Forelimb muscle (tissue), 1 donor: ENCODE measurements around the gene DOK5. TPM values are rescaled to one million over a fixed set of nuclear protein-coding genes. Genes with fewer than 3 reads are reported as not detected.
"Not testable (repeated sequence)": the region's sequence is repeated elsewhere in the genome, so short reads cannot be mapped to it uniquely, and the experiment has no call there.

Experiments used
- DNase-seq: peaks from one replicate; pipeline ENCODE4 v3.0.0-alpha.2; 2013; ENCODE audit warnings: low read depth
- polyA plus RNA-seq: library from polyadenylated mRNA; unstranded; fragments of 120-200 nt; gene quantifications from one replicate; pipeline ENCODE4 v1.2.1, GENCODE V29; 2013; ENCODE audit not compliant: insufficient read length

The DOK5 gene
- polyA plus RNA-seq, 1 donor, result 29.0 TPM

DNA sequence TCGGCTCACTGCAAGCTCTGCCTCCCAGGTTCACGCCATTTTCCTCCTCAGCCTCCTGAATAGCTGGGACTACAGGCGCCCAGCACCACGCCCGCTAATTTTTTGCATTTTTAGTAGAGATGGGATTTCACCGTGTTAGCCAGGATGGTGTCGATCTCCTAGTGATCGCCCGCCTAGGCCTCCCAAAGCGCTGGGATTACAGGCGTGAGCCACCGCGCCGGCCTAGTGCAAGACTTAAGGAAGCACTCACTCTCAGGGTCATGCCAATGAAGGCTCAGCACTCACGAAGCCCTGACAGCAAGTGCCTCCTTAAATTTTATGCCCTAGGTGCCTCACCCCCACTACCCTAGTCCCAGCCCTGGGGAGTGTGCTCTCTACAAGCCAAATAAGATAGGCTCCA, 4.7 kb upstream of the DOK5 start:
- DNase-seq, result no peak

DNA sequence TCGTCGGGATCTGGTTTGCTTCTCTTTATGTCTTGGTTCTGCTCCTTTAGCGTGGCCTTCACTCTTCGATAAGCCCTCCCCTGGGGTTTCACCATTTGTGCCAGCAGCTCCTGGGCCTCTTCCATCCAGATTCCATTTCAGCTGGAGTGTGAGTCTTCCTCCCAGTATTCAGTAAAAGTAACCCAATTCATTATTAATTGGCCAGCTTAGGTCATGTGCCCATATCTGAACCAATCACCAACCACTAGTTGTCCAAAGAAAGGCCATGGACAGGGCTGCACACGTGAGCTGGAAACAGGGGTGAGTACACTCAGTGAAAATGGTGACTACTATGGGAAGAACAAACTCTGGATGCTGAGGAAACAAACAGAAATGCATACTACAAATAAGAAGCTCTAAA, 2.8 kb upstream of the DOK5 start:
- no peak for DNase-seq

DNA sequence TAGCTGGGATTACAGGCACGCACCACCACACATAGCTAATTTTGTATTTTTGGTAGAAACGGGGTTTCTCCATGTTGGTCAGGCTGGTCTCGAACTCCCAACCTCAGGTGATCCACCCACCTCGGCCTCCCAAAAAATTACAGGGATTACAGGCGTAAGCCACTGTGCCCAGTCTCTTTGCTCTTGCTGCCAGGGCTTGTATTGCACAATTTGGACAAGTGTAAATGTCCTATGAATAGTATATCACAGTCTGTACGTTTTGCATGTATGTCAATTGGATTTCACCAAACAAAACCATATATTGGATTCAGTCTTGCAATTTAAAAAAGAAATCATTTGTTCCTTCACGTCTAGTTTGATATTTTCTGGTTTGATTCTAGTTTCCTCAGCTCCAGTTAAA, 2.1 kb upstream of the DOK5 start:
- DNase-seq, result no peak

DNA sequence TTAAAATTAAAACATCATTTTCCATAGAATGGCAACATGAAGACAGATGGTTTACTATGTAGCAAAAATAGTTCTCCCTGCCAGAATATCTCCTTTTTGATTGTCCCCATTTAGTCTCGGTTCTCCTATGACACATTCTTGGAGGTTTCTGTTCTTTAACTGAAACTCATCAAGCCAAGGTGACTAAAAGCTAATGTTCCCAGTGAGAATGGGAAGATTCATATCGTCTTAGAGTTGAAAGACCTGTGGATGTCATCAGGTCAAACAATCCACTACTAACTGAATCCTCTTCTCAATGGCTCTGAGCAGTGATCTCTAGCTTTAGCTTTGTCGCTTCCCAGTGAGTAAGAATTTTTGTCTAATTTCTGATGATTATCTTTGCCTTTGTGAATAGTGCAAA, 1.3 kb upstream of the DOK5 start:
- no peak for DNase-seq

DNA sequence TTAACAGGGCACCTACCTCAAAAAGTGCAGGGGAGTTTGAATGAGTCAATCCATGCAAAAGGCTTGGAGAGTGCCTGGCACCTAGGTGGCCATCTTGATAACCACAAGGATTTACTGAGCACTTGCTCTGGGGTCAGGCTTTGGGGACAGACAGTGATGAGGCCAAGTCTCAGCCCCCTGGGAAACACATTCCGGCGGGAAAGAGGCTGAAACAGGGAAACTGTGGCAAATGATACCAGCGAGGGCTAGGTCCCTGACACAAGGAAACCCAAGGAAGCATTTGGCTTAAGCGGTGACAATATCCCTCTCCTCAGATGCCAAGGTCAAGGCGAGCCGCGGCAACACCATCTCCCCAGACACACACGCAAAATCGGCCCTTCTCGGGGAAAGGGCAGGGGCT, 527 bp upstream of the DOK5 start:
- no peak for DNase-seq

DNA sequence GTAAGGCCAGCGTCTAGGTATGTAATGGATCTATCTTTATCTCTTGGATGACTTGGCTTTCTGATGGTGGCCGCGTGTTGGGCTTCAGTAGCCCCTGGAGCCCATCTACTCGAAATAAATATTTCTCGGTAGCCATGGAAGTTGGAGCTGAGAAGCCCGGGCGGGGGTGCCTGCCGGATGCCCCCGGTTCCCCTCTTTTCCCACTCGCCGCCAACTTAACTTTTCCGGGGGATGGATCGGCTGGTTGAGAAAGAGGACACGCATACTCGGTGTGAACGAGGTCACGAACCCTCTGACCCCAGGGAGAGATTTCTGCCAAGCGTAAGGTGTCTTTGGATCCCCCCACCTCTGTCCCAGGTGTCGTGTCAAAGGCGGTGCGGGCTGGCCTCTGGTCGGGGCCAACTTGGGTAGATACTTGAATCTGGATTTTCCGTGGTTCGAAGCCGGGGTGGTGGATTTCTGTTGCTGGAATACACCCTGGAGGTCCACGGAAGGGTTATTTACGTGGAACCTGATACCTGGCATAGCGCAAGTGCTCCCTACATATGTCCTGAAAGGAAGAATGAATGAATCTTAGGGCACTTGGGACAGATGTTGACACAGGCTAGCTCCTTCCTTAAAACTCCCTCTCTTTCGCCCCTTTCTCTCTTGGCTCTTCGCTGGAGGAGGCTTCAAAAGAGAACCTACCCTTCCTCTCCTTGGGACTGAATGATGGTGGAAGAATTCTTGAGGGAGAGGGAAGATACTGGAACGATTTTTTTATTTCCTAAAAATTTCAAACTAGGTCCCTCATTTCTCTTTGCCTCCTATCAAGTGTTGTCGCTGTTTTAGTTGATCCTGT, 996 bp downstream of the DOK5 start:
- no peak for DNase-seq

DNA sequence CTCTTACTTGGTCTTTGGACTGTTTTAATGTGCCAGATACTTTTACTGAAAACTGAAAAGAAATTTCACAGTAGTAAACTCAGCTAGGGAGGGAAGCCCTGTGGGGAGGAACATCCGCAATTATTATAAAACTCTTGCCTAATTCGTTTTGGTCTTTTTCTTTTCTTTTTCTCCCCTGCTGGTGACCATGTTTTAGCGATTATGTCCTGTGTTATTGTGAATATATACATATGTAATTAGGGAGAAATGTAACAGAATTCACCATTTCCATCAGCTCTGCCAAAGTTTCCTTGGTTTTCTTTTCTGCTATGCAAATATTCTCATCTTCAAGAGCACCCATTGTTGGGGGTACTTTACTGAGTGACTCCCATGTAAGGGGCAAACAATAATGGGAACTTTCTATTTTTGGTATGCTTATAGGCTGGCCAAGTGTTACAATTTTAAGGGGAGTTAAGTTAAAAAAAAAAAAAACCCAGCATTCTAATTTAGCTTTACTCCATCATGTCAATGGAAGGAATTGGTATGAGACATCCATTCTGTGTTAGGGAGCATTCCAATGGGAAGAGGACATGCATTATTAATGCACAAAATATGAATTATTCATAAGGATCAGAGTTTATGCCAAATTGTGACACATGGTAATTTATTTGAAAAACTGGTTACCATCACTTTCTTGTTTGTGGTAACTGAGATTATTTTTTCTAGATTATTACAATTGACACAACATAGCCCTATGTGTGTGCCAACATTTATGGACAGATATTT, 2.0 kb downstream of the DOK5 start:
- no peak for DNase-seq

DNA sequence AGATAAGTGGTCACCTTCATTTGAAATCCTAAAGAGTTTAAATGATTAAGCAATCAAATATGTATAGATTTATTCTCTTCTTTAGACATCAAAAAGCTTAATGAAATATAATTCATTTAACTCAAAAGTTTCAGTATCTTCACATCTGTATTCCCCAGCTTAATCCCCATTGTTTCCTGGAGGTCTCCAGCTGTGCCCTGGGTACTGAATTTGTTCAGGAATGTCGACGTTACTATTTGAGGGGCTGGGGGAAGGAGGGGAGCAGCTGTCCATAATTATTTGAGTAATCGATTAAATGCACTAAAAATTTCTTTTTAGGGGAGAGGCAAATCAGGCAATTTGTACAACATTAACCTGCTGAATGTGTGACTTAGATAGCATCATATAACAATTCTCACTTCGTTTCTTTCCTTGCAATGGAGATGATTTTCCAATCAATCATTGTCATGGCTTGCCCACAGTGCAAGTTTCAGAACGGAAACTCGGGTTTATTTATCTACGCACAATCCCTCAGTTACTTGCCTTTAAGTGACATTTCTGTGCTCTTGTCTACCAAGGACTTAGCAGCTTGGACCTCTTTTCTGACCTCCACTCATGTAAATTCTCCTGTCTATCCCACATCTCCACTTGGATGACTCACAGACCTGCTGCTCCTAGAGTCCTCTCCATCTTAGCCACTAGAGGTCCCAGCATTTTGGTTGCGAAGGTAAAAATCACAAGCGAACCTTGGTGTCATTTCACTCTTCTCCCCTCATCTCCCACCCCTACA, 3.9 kb downstream of the DOK5 start:
- no peak for DNase-seq

DNA sequence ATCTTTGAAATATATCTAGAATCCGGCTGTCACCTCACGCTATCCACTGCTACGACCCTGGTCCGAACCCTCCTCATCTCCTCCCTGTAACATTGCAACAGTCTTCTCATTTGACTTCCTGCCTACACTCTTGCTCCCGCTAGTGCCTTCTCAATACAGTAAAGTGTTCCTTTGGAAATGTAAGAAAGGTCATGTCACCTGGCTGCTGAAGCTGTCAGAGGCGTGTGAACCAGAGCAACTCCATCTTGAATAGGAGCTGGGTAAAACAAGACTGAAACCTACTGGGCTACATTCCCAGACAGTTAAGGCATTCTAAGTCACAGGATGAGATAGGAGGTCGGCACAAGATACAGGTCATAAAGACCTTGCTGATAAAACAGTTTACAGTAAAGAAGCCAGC, 4.5 kb downstream of the DOK5 start:
- not testable (repeated sequence) for DNase-seq

DNA sequence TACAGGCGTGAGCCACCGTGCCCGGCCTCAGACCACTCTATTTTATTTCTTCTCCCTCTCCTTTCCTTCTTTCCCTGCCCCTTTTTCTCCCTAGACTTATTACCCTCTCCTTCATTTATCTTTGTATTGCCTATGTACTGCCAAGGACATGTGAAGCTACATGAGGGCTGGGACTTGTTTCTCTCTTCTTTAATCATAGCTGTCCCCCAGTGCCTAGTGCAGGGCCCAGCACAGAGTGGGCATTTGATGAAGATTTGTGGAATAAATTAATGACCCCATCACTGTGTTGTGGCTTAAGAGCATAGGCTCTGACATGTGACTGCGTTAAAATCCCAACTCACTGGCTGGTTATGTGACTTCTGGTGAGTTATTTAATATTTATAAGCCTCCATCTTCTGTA, 6.0 kb downstream of the DOK5 start:
- DNase-seq, result no peak

DNA sequence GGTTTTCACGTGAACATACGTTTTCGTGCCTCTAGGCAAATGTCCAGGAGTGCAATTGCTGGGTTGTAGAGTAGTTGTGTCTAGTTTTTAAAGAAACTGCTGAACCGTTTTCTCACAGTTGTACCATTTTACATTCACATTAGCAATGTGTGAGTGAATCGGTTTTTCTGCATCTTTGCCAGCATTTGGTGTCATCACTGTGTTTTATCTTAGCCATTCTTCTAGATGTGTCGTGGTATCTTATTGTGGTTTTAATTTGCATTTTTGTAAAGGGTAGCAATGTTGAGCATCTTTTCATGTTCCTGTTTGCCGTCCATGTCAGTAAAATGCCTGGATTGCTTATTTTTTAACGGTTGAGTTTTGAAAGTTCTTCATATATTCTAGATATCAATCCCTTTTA, 10.2 kb downstream of the DOK5 start:
- DNase-seq, result no peak

DNA sequence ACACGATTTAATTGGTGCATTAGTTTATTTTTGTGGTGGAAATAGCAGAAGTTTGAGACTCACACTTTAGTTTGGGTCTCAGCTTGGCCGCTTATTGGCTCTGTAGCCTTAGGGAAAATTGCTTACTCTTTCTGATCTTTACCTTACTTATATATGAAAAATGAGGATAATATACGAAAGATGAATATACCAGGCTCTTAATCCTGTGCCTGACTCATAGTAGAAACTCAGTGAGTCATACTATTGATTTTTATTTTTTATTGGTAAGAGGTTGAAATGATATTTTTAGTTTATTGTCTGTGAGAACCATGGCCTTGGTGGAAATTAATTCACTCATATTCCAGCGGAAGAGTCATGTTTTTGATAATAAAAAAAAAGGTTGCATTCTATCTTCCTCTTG, 11.2 kb downstream of the DOK5 start:
- DNase-seq, result no peak

DNA sequence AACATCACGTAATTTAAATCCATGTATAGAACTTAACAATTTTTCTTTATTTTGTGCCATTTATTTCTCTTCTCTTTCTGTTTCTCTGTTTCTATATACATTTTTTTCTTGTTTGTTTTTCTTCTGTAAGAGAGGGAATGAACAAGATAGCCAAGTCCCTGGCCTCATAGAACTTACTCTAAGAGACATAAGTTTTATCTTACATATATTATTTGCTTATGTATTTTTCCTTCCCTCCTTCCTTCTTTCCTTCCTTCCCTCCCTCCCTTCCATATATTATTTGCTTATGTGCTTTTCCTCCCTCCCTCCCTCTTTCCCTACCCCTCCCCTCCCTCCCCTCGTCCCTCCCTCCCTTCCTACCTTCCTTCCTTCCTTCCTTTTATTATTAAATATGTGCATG, 13.0 kb downstream of the DOK5 start:
- DNase-seq, result no peak

DNA sequence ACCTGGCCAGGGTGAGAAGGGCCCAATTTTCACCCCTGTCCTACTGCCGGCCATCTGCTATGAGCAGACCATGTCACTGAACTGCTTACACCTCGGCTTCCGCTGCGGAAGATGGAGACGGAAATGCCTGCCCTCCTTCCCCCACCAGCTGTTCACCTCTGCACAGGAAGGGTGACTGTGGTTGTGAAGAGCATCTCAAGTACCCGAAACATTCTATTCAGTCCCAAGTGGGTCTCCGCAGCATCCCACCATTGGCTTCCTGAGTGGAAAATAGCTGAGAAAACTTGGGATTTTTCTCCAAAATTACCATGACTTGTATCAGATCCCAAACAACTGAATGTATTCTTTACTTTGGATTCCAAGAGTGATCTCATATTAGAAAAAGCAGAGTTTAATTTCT, 16.1 kb downstream of the DOK5 start:
- DNase-seq, result no peak

DNA sequence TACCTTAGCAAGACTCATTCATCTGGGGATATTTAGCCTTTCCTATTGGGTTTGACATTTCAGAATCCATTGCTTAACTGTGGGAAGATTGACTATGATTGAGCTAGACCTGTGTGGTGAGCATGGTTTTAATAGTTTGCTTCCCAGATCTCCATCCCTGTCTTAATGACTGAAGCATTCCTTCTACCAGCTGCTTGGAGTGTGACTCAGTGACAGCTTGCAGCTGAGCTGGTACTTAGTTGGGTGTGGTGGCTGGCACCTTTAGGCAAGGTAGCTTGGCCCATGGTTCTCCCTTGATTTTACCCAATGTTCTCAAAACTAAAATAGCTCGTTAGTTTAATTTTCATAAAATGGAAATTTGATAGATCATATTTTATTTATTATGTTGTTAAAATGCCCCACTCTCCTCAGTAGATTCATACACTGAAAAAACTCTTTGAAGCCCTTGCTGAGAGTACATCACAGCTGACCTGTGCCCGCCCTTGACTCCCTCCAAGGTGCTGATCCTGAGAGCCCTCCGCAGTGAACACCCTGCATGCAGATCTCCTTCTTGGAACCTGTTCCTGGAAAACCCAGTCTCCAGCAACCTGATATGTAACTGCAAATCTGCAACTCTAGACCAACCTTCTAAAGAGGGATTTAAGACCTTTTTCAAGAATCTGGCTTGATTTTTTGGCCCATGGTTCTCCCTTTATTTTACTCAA, 19.1 kb downstream of the DOK5 start:
- DNase-seq, result no peak

DNA sequence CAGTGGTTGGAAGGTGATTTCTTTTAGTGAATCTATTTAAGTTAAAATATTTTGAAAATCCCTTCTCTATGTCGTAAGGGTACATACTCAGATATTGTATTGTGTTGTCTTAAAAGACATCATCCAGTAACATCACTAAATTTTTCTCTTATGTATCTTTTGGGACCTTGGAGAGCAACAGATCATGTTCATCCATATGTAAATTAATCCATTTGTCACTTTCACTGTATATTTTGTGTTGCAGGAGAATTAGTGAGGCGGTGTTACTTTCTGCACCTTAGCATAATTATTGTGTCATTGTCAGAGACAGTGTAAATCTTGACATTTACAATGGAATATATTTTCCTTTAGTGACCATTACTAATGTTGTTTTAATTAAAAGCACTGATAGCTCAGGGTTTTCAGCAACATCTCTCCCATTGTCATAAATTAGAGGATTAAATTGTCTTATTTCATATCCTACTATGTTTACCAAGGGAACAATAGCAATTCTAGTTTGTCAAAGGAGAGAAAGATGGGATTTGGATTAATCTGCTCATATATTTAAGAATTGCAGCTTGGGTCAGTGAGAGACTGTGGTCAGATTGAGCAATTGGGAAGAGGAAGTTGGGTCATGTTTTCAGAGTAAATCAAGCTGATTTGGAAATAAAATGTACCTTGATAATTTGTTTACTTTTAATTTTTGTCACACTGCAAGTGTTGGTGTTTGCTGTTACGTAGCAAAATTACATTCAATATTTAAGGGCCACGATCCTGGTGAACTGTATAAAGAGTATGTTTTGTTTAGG, 22.7 kb downstream of the DOK5 start:
- no peak for DNase-seq

DNA sequence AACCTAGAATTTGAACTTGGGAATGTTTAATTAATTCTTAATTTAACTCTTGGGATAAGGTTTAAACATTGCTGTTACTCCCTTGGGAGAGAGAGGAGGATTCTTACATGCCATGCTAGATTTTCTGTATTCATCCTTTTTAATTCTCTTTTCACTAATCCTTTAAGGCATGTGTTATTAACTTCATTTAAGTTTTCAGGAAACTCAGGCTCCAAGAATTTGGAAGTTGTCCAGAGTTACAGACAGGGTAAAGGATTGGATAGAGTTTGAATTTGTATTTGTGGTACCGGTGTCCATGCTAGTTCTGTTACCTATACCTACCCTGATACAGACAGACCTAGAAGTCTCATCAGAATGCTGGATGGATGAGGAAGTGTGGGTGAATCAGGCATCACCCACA, 23.7 kb downstream of the DOK5 start:
- DNase-seq, result no peak

DNA sequence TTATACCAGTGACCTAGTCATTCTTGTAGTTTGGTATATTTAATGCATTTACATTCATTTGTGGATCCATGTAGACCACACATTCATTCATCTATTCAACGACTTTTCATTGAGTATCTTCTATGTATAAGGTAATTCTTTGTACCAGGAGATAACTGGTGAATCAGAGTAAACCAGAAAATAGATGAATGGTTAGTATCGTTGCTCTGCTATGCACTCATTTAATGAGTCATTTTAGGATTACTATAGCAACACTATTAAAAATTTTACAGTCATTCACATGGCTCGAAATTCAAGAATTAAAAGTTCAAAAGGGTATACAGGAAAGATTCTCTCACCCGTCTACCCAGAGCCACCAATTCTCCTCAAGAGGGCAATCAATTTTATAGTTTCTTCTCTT, 26.8 kb downstream of the DOK5 start:
- no peak for DNase-seq

DNA sequence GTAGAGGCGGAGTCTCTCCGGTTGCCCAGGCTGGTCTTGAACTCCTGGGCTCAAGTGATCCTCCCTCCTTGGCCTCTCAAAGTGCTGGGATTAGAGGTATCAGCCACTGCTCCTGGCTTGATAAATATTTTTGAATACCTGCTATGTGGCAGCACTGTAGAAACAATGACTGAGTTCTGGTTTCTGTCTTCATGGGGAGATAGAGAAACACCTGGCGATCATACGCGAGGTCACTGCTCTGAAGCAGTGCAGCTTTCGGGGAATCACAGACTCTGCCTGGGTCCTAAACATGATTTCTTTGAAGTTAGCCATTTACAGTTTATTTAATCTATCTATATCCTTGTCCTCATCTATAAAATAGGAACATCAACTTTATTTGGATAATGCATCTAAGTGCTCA, 31.2 kb downstream of the DOK5 start:
- DNase-seq, result no peak

DNA sequence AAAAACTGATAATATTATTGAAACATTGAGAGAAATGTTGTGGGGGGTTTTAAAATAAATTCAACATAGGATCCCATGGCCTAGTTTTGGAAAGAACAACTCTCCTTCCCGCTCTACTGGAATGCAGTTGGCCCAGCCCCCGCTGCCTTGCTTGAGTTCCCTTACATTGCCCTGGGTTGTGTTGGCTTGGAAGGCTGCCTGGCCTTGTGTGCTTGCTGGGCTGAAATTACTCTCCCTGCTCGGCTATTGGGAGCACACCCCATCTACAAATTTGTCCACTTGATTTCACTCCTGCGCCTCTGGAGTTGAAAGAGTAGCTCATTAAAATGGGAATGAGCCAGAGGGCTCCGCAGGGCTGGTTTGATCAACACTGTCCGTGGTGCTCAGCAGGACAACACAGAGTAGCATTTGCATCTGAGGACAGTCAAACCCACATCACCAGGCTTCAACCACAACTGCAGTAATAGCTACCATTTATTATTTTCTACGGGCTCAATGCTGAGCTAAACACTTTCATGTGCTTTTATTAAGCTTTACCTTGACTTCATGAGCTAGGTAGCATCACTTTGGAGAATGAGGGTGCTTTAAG, 35.2 kb downstream of the DOK5 start:
- DNase-seq, result no peak

DNA sequence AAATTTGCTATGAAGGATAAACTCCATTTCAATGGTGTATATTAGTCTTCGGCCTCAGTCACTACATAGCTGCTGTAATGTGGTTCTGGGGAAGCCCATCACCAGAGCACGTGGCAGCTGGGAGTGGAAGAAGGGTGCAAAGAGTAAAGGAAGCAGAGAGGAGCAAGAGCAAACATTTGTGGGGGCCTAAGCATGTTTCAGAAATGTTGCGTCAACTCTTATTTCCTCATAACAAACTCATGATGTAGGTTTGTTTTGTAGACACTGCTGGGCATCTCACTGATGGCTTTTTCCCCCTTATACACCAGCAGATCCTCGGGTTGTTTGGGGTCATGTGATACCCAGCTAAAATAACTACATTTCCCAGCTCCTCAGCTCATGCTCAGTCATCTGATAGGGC, 37.3 kb downstream of the DOK5 start:
- no peak for DNase-seq
